ENCODE results near the gene SLC8A1.

DNA sequence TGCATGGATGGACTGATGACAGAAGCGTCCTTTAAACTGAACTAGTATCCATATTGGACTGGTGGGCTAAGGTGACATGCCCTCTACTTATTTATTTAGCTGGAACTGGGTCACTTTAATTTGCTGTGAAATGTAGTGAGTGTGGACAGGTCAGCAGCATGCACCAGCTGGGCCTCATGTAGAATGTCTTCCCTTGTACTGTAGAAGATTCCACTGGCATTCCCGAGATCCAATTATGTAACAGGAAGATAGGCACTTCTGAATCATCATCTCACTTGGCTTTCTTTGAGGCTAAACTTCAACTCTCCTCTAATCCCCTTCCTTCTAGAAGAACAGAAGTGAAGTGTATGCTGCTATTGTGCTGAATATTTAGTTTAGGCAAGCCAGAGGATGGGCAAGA lies 296.2 kb downstream of the SLC8A1 start:
- no peak for TF ChIP-seq BACH2 (CRISPR knock-in tag; IDR thresholded peaks at IDR 0.05; ENCODE audit: borderline replicate concordance)
- TF ChIP-seq ZNF565 (CRISPR knock-in tag; conservative IDR thresholded peaks at IDR 0.05; ENCODE audit: low read depth) = no peak
- TF ChIP-seq, protein P1, sequence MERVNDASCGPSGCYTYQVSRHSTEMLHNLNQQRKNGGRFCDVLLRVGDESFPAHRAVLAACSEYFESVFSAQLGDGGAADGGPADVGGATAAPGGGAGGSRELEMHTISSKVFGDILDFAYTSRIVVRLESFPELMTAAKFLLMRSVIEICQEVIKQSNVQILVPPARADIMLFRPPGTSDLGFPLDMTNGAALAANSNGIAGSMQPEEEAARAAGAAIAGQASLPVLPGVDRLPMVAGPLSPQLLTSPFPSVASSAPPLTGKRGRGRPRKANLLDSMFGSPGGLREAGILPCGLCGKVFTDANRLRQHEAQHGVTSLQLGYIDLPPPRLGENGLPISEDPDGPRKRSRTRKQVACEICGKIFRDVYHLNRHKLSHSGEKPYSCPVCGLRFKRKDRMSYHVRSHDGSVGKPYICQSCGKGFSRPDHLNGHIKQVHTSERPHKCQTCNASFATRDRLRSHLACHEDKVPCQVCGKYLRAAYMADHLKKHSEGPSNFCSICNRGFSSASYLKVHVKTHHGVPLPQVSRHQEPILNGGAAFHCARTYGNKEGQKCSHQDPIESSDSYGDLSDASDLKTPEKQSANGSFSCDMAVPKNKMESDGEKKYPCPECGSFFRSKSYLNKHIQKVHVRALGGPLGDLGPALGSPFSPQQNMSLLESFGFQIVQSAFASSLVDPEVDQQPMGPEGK (CRISPR knock-in tag; IDR thresholded peaks at IDR 0.05; ENCODE audit: borderline replicate concordance) = no peak
- no peak for TF ChIP-seq RARB (CRISPR knock-in tag; IDR thresholded peaks at IDR 0.05)

All from SK-N-SH treated with all-trans-retinoic acid at 6 μM for 48 hours (cell line).